GM13976 (cell line): ENCODE measurements around the gene VGLL1.

Source experiments
- DNase-seq: peaks from one replicate; pipeline ENCODE4 v3.0.0; 2012; ENCODE audit warnings: low spot score
- CTCF ChIP-seq: IDR thresholded peaks from 2 replicates; pipeline ENCODE4 v1.5.1; 2012; ENCODE audit warnings: borderline replicate concordance, mild to moderate bottlenecking; ENCODE audit not compliant: insufficient read depth; ENCODE audit errors: extremely low read depth, missing control alignments, control extremely low read depth
- in situ Hi-C: fragments of 300-500 bp; cut with MboI; formaldehyde crosslinking; loops from one replicate; pipeline ENCODE4 v1.12.0; 2022; ENCODE audit warnings: low sequenced_read_pairs, mixed read lengths, inconsistent platforms; ENCODE audit not compliant: unreplicated experiment

Gene VGLL1

GRCh38 chrX:136531951-136532350, at the start of gene VGLL1:
Gene VGLL1 (plus strand): TSS chrX:136532215. CDS start chrX:136536021, 3,806 bp downstream.
- TF ChIP-seq CTCF, result no peak
- DNase-seq, result no peak
- in situ Hi-C loops, result no loop called here

- TF ChIP-seq CTCF, result no peak
- no peak for DNase-seq
- in situ Hi-C loops, result no loop called here
These were observed 44.4 kb upstream of the VGLL1 start, which contains the start of gene BRS3 for GRCh38 chrX:136487647-136488046. Gene BRS3 (plus strand): TSS chrX:136487947. CDS start chrX:136488115, 168 bp downstream.

- DNase-seq, result no peak
- in situ Hi-C loops, result no loop called here
- TF ChIP-seq CTCF, result no peak
These were observed 43.3 kb upstream of the VGLL1 start for GRCh38 chrX:136488706-136489105.

- TF ChIP-seq CTCF, result no peak
- in situ Hi-C loops, result no loop called here
- no peak for DNase-seq
These were observed 40.2 kb upstream of the VGLL1 start for GRCh38 chrX:136491832-136492231.

GRCh38 chrX:136493011-136493410, 39.0 kb upstream of the VGLL1 start:
- TF ChIP-seq CTCF, result no peak
- no peak for DNase-seq
- in situ Hi-C loops, result no loop called here

- TF ChIP-seq CTCF, result no peak
- in situ Hi-C loops, result no loop called here
- DNase-seq, result no peak
These were observed 37.0 kb upstream of the VGLL1 start for GRCh38 chrX:136495043-136495442.

- no peak for DNase-seq
- in situ Hi-C loops, result no loop called here
- no peak for TF ChIP-seq CTCF
These were observed 35.7 kb upstream of the VGLL1 start for GRCh38 chrX:136496186-136496763.
